A549 (cell line): ENCODE data around the gene SYT1. TPM values are rescaled to one million over a fixed set of nuclear protein-coding genes. Genes with fewer than 3 reads are reported as not detected.

Experiments used
- ATAC-seq, 2 experiments: fragments of 200-7000 bp in 1 of 2; fragments of >200 bp in 1 of 2; cut with Nextera tagmentation in 1 of 2; cut with Tn5 transposase in 1 of 2; 3 replicates each; pipeline versions ENCODE4 v1.8.0 to v1.9.1; 2018 to 2020; ENCODE audit warnings: mild to moderate bottlenecking in 1 of 2, moderate library complexity in 1 of 2
- CTCF ChIA-PET: fragments of 300-600 bp; sonication (Branson Sonifier 250); formaldehyde crosslinking; extraction: SDS; loops from one replicate; lab custom pipeline; 2021; ENCODE audit warnings: antibody characterized with exemption, inconsistent platforms; lab: Yijun Ruan, JAX
- POLR2A ChIA-PET: fragments of 350-600 bp; formaldehyde crosslinking; extraction: SDS; loops from one replicate; lab custom pipeline; 2021; ENCODE audit warnings: antibody characterized with exemption, inconsistent platforms; lab: Yijun Ruan, JAX
- DNase-seq, 2 experiments: peaks; one replicate each; pipeline versions ENCODE4 v3.0.0 to v3.0.0-alpha.2; 2011 to 2016; ENCODE audit warnings: low read depth in 1 of 2, low spot score in 1 of 2
- FAIRE-seq: peaks from 2 replicates; lab custom pipeline; 2011; peaks lifted over from hg19 to GRCh38; lab: Jason Lieb, UNC
- H3K27ac ChIP-seq, 2 experiments: fragments of >200 bp; sonication (Bioruptor Twin); formaldehyde crosslinking; 3 replicates each; pipeline ENCODE4 v1.5.1; 2016 to 2017
- H3K4me1 ChIP-seq: fragments of >200 bp; sonication (Bioruptor Twin); formaldehyde crosslinking; 3 replicates; pipeline ENCODE4 v1.6.1; 2016
- H3K4me2 ChIP-seq: fragments of >200 bp; sonication (Bioruptor Twin); formaldehyde crosslinking; 3 replicates; pipeline ENCODE4 v1.6.1; 2016
- H3K4me3 ChIP-seq: fragments of >200 bp; sonication (Bioruptor Twin); formaldehyde crosslinking; 3 replicates; pipeline ENCODE4 v1.5.1; 2016
- H3K9me3 ChIP-seq: fragments of >200 bp; sonication (Bioruptor Twin); formaldehyde crosslinking; 3 replicates; pipeline ENCODE4 v1.6.1; 2016
- BHLHE40 ChIP-seq: IDR thresholded peaks from 2 replicates; pipeline ENCODE4 v1.6.1; 2012; ENCODE audit warnings: low read depth, low read length, inconsistent platforms
- CBX2 ChIP-seq: fragments of 200-600 bp; sonication (generic); IDR thresholded peaks from 2 replicates; pipeline ENCODE4 v1.6.1; 2016; ENCODE audit warnings: low read depth, mild to moderate bottlenecking, borderline replicate concordance
- CBX8 ChIP-seq: fragments of 200-600 bp; sonication (generic); IDR thresholded peaks from 2 replicates; pipeline ENCODE4 v1.6.1; 2016
- EHF ChIP-seq: fragments of 250-450 bp; sonication (Bioruptor Pico); IDR thresholded peaks from 2 replicates; pipeline ENCODE4 v1.5.0; 2020; ENCODE audit warnings: mild to moderate bottlenecking
- EP300 ChIP-seq, 2 experiments: fragments of >200 bp; sonication (Bioruptor Twin); formaldehyde crosslinking; IDR thresholded peaks; 2 replicates in 1 of 2; 3 replicates in 1 of 2; pipeline ENCODE4 v1.6.1; 2016 to 2017
- FOSB ChIP-seq: fragments of 250-450 bp; sonication (Bioruptor Pico); IDR thresholded peaks from 2 replicates; pipeline ENCODE4 v1.5.0; 2020; ENCODE audit warnings: mild to moderate bottlenecking, moderate library complexity
- FOXS1 ChIP-seq: fragments of 250-450 bp; sonication (Bioruptor Pico); IDR thresholded peaks from 2 replicates; pipeline ENCODE4 v1.5.0; 2020; ENCODE audit warnings: mild to moderate bottlenecking, moderate library complexity
- HEYL ChIP-seq: fragments of 250-450 bp; sonication (Bioruptor Pico); IDR thresholded peaks from 2 replicates; pipeline ENCODE4 v1.8.0; 2021; ENCODE audit warnings: mild to moderate bottlenecking, moderate library complexity
- HOXB13 ChIP-seq: fragments of 250-450 bp; sonication (Bioruptor Pico); IDR thresholded peaks from 2 replicates; pipeline ENCODE4 v1.5.0; 2020; ENCODE audit warnings: low read depth, mild to moderate bottlenecking, moderate library complexity
- HOXB5 ChIP-seq: fragments of 250-450 bp; sonication (Bioruptor Pico); IDR thresholded peaks from 2 replicates; pipeline ENCODE4 v1.5.0; 2020; ENCODE audit warnings: mild to moderate bottlenecking, moderate library complexity
- JUN ChIP-seq, 2 experiments: fragments of >200 bp; sonication (Bioruptor Twin); formaldehyde crosslinking; IDR thresholded peaks; 2 replicates in 1 of 2; 3 replicates in 1 of 2; pipeline ENCODE4 v1.6.1; 2016 to 2017
- JUNB ChIP-seq: fragments of >200 bp; sonication (Bioruptor Twin); formaldehyde crosslinking; IDR thresholded peaks from 2 replicates; pipeline ENCODE4 v1.6.1; 2016
- MAFK ChIP-seq: fragments of 450-650 bp; IDR thresholded peaks from 2 replicates; pipeline ENCODE4 v1.6.1; 2014; ENCODE audit not compliant: partially characterized antibody
- MAZ ChIP-seq: fragments of 150-350 bp; IDR thresholded peaks from 2 replicates; pipeline ENCODE4 v1.6.1; 2014; ENCODE audit warnings: antibody characterized with exemption, low read depth, low read length, borderline replicate concordance
- MYC ChIP-seq: IDR thresholded peaks from 2 replicates; pipeline ENCODE4 v1.6.1; 2012; ENCODE audit warnings: mild to moderate bottlenecking, inconsistent platforms, low read length, improper control_type of control experiment, borderline replicate concordance
- NFE2L2 ChIP-seq: fragments of 150-350 bp; conservative IDR thresholded peaks from 2 replicates; pipeline ENCODE4 v1.6.1; 2014; ENCODE audit warnings: low read length
- NPAS2 ChIP-seq: fragments of 250-450 bp; sonication (Bioruptor Pico); IDR thresholded peaks from 2 replicates; pipeline ENCODE4 v1.8.0; 2022; ENCODE audit warnings: mild to moderate bottlenecking, moderate library complexity, borderline replicate concordance
- POLR2AphosphoS2 ChIP-seq: conservative IDR thresholded peaks from 2 replicates; pipeline ENCODE4 v1.6.1; 2012; ENCODE audit warnings: low read length, improper control_type of control experiment, inconsistent platforms
- REST ChIP-seq: fragments of 200-600 bp; sonication (generic); IDR thresholded peaks from 2 replicates; pipeline ENCODE4 v1.6.1; 2016; ENCODE audit warnings: antibody characterized with exemption, mild to moderate bottlenecking, moderate library complexity
- SMC3 ChIP-seq: fragments of >200 bp; sonication (Bioruptor Twin); formaldehyde crosslinking; IDR thresholded peaks from 3 replicates; pipeline ENCODE4 v1.6.1; 2018; ENCODE audit warnings: inconsistent platforms
- SREBF2 ChIP-seq: fragments of 450-650 bp; IDR thresholded peaks from 2 replicates; pipeline ENCODE4 v1.6.1; 2014; ENCODE audit warnings: mild to moderate bottlenecking, moderate library complexity
- TFCP2L1 ChIP-seq: fragments of 250-450 bp; sonication (Bioruptor Pico); IDR thresholded peaks from 2 replicates; pipeline ENCODE4 v1.5.0; 2021; ENCODE audit warnings: mild to moderate bottlenecking
- USF2 ChIP-seq: fragments of 450-650 bp; IDR thresholded peaks from 2 replicates; pipeline ENCODE4 v1.6.1; 2014; ENCODE audit warnings: antibody characterized with exemption
- ZC3H11A ChIP-seq: fragments of 450-650 bp; IDR thresholded peaks from 2 replicates; pipeline ENCODE4 v1.6.1; 2014; ENCODE audit warnings: antibody characterized with exemption, mild to moderate bottlenecking
- ZFP36 ChIP-seq: fragments of 450-650 bp; IDR thresholded peaks from 2 replicates; pipeline ENCODE4 v1.6.1; 2014; ENCODE audit warnings: borderline replicate concordance; ENCODE audit not compliant: partially characterized antibody
- ZSCAN20 ChIP-seq: fragments of 250-450 bp; sonication (Bioruptor Pico); IDR thresholded peaks from 2 replicates; pipeline ENCODE4 v1.8.0; 2022; ENCODE audit warnings: mild to moderate bottlenecking, moderate library complexity
- WGBS: methylation state at CpG from one replicate; pipeline ENCODE4 v1.1.6; 2017; ENCODE audit errors: missing lambda C conversion rate; 5-methylcytosine and 5-hydroxymethylcytosine counted together
- polyA plus RNA-seq, 4 experiments: library from polyadenylated mRNA; depleted of rRNA in 3 of 4; stranded (reverse); fragments of >200 nt; fragmentation: RNase III in 1 of 4; extraction: RNeasy Plus Mini Kit Qiagen cat#74134 plus additional on column Dnase treatment in 1 of 4; gene quantifications; 2 replicates in 3 of 4; 3 replicates in 1 of 4; pipeline ENCODE4 v1.2.3, GENCODE V29; 2011 to 2017
- TF ChIP-seq, protein P1 (sequence below): IDR thresholded peaks from 2 replicates; pipeline ENCODE4 v1.6.1; 2012

Gene SYT1
- polyA plus RNA-seq, 2 of the 4 experiments (the other 2 are of a cell fraction) = 11.7 to 39.6 TPM

DNA sequence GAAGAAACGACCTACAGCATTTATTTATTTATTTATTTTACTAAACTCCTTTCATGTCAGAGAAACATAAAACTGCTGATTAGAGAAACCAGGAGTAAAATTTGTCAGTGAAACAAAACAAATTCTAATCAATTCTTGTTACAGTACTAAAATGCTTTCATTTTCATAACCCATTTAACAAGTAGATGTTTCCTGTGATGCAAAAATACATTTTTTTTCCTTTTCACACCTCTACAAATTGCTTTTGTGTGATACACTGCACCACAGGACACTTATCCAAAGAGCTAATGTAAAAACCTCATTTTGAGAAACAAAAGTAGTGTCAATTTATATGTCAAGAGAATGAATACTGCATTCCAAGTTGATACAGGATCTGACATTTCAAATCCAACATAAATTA lies 155.1 kb downstream of the SYT1 start:
- no peak overlapping the region for H3K4me3 ChIP-seq
- H3K9me3 ChIP-seq = no peaks in the 10 kb centered on the region
- peaks cover 14% of the 10 kb centered on the region; the same call in 2 of the 3 replicates for H3K4me1 ChIP-seq
- 17% methylated on average over 1 of the region's 1 CpG for WGBS
- CTCF ChIA-PET = no interaction called here
- POLR2A ChIA-PET = no interaction called here
- no peak overlapping the region for H3K4me2 ChIP-seq
- H3K27ac ChIP-seq = no peak overlapping the region
- no peak for TF ChIP-seq HOXB5 (CRISPR knock-in tag)
- no peak for TF ChIP-seq FOSB (CRISPR knock-in tag)
- ATAC-seq = no peak
- DNase-seq = no peak
- no peak for FAIRE-seq

DNA sequence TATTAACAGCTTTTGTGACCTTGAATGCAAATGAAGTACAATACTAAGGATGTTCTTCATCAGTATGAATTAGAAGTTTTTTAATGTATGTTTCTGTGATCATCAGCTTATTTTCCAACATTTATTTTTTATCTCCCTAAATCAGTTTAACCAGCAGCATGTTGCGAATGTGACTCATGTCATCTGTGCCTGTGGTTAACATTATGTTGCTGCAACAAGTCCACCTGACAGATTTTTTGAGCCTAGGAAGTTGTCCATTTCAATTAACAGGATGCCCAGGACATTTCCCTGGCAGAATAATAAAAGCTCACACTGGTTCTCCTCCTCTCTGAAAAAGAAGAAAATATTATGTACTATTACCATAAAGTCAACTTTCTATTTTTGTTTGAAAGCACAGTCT lies 155.5 kb downstream of the SYT1 start:
- no peak overlapping the region for H3K4me3 ChIP-seq
- no peak for ATAC-seq
- 95% methylated on average over 1 of the region's 1 CpG for WGBS
- DNase-seq = no peak
- ChIA-PET POLR2A (no interaction called here), CTCF (no interaction called here)
- no peak overlapping the region for H3K27ac ChIP-seq
- H3K4me2 ChIP-seq = no peak overlapping the region
- no peaks in the 10 kb centered on the region for H3K9me3 ChIP-seq
- no peak for TF ChIP-seq CBX2
- TF ChIP-seq MYC = no peak
- TF ChIP-seq HOXB13 (CRISPR knock-in tag) = no peak
- no peak for TF ChIP-seq HEYL (CRISPR knock-in tag)
- TF ChIP-seq SREBF2 = no peak
- no peak for TF ChIP-seq MAZ
- TF ChIP-seq ZSCAN20 (CRISPR knock-in tag) = no peak
- no peak for TF ChIP-seq TFCP2L1 (CRISPR knock-in tag)
- TF ChIP-seq EP300 (IDR thresholded peaks at IDR 0.05) = no peak
- TF ChIP-seq REST = no peak
- TF ChIP-seq BHLHE40 = no peak
- no peak for TF ChIP-seq HOXB5 (CRISPR knock-in tag)
- TF ChIP-seq POLR2AphosphoS2 = no peak
- H3K4me1 ChIP-seq = peaks cover 14% of the 10 kb centered on the region; the same call in 2 of the 3 replicates
- no peak for FAIRE-seq

DNA sequence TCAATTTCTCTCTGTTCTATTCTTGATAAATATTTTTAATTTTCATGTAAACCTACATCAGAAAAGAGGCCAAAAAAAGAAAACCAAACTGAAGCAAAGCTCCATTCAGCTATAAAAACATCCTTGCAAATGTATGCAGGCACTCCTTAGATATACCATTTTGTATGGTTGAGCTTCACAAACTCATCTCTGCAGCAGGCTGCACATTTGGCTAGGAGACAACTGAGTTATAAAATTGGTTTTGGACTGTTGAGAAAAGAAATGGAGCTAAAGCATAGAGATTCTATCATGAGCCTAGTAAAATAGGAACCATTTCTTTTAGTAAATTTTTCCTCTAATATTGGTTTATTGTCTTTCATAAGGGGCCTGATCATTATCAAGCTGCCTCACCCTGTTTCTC lies 156.4 kb downstream of the SYT1 start:
- Histone ChIP-seq H3K27ac (no peak overlapping the region), H3K9me3 (no peaks in the 10 kb centered on the region), H3K4me2 (no peak overlapping the region), H3K4me1 (peaks cover 14% of the 10 kb centered on the region; the same call in 2 of the 3 replicates), H3K4me3 (no peak overlapping the region)
- no peak for ATAC-seq
- POLR2A ChIA-PET = no interaction called here
- TF ChIP-seq MAFK (no peak), USF2 (no peak), NPAS2 (CRISPR knock-in tag) (no peak), JUN (IDR thresholded peaks at IDR 0.05) (no peak), JUNB (no peak), ZC3H11A (no peak), MAZ (no peak), CBX2 (no peak), FOXS1 (CRISPR knock-in tag) (no peak), ZFP36 (no peak), EHF (CRISPR knock-in tag) (no peak), TFCP2L1 (CRISPR knock-in tag) (no peak), CBX8 (no peak), NFE2L2 (no peak), SMC3 (no peak)
- TF ChIP-seq, protein P1, sequence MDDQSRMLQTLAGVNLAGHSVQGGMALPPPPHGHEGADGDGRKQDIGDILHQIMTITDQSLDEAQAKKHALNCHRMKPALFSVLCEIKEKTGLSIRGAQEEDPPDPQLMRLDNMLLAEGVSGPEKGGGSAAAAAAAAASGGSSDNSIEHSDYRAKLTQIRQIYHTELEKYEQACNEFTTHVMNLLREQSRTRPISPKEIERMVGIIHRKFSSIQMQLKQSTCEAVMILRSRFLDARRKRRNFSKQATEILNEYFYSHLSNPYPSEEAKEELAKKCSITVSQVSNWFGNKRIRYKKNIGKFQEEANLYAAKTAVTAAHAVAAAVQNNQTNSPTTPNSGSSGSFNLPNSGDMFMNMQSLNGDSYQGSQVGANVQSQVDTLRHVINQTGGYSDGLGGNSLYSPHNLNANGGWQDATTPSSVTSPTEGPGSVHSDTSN = no peak
- no peak for DNase-seq
- CTCF ChIA-PET = interaction anchor here (1.3 kb wide), 1 partner anchor 324 kb away, joined by 3 read pairs; no protein-coding TSS in a partner anchor
- FAIRE-seq = no peak
